HG03558 (cell line): ENCODE data around the gene KLHL29.

Experiments
- ATAC-seq: cut with Tn5 transposase; IDR thresholded peaks from one replicate; pipeline ENCODE4 v1.9.1; 2021; ENCODE audit warnings: moderate number of reproducible peaks; ENCODE audit not compliant: unreplicated experiment; ENCODE audit errors: extremely low read depth

Gene KLHL29

DNA sequence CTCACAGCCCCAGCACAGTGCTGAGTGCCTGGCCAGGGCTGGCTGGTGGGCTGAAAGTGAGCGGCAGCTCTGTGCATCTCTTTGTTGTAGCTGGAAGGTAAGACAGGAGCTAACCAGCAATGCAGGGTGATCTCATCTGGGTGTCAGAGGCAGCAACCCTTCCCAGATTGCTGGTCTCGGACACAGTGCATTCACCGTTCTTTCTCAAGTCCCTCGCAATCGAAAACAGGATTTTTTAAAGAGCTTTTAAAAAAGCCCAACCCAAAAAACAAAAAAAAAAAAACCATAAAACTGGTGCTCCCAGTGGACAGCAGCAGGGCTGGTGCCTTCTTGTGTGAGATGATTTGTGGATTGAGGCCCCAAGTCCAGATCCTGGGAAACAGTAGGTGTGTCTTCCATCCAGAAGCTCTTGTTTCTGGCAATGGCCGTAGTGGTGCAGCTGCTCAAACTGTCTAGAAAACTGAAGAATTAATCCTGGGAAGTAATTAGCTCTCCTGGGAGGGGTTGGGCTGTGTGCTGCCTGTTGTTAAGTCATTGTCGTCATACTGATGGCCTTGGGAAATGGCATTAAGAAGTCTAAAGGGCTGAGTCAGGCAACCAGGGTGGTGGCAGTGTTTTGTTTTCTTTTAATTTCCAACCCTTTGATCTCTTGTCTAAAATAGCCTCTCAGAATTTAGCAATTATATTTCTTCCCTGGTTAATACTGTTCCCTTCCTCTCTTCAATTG is 156.7 kb downstream of the KLHL29 start:
- ATAC-seq = no peak

DNA sequence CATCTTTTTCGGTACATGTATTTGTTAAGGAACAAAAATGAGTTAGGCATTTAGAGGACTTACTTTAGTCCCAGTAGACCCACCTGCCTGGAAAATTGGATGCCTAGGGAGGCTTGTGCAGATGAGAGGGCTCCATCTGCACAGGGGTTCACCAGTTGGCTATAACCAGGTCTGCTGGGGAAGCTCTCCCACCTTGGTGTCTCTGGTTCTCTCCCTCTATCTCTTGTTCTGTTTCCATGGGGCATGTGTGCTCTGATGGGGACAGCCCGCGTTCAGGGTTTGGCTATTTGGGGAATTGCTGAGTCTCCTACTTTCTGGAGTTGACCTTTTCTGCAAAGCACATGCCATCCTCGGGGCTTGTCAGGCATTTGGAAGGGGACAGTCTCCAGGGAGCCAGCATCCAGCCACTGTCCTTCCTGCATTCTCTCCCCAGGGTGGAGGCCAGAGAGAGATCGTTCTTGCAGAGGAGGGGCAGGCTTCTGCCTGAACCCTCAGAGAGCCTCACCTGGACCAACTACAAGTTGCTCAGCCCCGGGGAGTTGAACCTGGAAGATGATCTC is 157.3 kb downstream of the KLHL29 start:
- no peak for ATAC-seq

DNA sequence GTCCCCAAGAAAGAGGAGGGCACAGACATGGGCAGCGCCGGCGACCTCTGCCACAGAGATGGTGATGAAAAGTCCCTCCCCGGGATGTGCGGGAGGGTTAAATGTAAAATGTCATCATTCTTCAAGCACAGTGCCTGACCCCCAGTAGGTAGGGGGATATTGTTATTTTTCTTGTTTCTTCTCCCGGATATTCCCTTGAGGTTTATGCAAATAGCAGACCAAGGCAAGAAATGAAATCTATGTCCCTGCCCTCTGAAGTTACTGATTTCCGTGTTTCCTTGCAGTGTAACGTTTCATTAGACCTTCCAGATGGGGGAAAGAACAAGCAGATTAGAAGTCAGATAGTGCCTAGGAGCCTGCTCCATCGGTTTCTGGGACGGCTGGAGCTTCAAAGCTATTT is 158.3 kb downstream of the KLHL29 start:
- ATAC-seq = no peak

DNA sequence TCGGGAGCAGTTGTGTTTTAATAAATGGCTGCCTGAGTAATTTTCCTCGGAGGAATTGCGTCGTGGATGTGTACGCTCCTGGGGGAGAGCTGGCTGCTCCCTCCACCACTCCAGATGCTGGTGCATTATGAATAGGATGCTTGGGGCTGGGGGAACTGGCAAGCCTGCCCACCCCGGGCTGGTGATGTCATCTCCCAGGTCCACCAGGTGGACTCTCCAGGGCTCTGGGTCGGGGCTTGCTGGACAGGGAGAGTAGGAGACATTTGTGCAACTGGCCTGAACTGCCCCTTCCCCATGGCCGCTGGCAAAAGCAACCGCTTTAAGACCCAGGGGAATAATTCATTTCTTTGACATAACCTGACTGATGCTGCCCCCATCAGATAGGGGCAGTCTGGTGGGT is 158.7 kb downstream of the KLHL29 start:
- ATAC-seq = no peak

DNA sequence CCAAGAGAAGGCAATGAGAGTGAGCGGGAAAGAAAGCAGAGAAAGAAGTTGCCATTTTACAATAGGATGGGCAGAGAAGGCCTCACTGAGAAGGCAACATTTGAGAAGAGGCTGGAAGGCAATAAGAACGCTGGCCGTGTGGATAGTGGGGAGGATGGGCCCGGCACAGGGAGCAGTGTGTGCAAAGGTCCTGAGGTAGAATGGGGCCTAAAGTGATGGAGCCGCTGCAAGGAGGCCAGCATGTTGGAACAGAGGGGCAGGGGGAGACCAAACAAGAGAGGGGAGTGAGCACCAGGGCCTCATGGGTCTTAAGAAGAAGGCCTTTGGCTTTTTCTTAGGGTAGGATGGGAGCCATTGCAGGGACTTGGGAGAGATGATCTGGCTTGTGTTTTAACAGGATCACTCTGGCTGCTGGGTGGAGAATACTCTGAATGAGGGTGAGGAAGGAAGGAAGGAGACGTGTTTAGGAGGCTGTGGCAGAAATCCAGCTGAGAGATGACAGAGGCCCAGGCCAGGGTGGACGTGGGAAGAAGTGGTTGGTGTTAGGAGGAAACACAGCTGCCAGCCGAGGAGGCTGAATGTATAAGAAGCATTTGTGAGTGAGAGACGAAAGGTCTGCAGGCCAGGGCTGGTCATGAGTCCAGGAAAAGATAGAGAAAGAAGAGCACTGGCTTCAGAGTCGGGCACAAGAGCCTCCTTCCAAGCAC is 159.8 kb downstream of the KLHL29 start:
- ATAC-seq = no peak

DNA sequence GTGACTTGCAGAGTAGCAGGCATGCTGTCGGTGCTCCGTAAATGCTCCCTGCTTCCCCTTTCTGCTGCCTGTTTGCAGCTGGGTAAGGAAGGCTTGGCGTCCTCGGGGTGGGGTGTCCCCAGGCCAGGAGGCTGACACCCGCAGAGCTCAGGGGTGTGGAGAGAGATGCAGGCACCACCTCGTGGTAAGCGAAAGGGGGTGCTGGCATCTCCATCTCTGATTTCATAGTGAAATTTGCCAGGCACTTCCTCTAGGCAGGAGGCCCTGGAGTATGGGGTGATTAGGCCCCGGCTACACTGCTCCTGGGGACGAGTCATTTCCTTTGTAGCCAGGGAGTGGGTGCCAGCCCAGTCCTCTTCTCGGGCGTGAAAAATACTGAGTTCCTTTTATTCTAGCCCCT is 160.4 kb downstream of the KLHL29 start:
- no peak for ATAC-seq

DNA sequence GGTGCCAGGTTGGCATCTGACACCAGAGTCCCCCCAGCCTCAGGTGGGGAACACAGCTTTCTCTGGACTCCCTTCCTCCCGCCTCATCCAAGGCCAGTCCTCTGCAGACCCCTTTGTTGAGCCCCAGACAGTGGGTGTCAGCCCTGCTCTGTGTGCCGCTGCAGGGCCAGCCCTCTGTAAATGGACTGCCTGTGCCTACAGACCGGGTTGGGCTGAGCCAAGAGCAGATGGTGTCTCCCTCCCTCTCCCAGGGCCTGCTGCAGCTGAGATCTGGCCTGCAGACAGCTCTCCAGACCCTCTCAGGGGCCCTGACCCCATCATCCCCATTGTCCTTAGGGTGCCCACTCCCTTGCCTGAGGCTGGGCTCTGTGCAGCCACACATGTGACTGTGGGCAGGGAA is 160.8 kb downstream of the KLHL29 start:
- no peak for ATAC-seq

DNA sequence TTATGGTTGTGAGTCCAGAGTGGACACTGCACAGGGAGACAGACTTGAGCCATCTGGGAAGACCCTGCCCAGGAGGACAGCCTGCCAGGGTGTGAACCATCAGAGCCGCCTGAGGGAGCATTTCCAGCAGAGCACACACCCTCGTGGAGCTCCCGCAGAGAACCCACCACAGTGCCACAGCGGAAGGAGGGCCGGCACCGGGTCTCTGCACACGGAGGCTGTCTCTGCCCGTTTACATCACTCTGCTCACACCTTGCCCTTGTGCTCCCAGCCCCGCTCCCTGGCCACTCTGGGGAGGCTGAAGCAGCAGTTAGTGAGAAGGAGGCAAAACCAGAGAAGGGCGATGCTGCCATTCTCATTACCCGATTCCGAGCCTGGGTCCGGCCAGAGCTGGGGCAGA is 161.9 kb downstream of the KLHL29 start:
- ATAC-seq = no peak

DNA sequence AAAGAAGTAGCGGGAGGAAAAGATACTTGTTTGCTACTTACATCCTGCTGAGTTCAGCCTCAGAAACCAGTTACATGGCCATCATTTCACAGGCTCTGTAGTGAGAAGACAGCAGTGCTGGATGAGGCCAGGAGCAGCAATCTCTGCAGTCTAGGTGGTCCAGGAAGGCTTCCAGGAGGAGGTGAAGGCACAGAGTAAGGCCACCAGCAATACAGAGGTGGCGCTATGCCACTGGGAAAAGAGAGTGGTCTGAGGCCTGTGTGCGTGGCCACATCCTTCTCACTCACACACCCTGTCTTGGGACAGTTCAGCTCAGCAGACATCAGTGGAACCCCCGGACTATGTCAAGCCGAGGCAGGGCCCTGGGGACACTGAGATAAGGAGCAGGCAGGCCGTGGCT is 162.7 kb downstream of the KLHL29 start:
- ATAC-seq = no peak

DNA sequence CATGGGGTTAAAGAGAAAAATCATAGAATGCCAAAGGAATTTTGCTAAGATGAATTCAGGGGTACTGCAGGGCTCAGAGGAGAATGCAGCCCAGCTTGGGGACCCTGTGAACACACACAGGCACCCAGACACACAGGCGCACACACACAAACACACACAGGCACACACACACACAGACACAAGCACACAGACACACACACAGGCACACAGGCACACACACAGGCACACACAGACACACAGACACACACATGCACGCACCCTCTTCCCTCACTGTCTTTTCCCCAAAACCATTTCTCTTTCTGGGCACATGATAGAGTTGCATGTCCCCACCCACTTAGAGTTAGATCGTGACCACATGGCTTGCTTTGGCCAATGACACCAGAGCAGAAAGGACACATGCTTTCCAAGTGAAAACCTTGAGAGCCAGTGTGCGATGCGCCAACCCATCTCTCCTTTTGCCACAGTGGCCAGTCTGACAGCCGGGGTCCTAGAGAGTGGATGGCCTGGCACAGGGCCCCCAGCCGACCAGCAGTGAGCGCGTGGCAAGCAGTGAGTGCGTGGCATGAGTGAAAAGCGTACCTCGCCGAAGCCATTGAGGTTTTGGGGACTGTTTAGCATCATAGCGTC is 163.3 kb downstream of the KLHL29 start:
- no peak for ATAC-seq

DNA sequence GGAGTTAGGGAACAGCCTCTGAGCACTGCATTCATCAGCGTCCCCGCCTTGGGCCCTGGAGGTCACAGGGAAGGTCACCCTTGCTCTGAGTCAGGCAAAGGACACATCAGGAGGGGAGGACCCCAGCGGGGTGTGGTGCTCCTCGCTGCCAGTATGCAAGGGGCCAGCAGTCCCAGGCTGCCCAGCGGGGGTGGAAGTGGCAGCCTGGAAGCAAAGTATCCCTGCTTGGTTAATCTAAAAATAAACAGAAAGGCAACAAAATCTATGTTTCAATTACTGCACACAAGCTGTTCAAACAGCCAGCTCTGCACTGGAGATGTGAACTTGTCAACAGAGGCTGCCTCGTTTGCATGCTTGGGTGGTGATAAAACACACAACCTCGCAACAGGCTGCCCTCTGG is 164.1 kb downstream of the KLHL29 start:
- ATAC-seq = no peak

DNA sequence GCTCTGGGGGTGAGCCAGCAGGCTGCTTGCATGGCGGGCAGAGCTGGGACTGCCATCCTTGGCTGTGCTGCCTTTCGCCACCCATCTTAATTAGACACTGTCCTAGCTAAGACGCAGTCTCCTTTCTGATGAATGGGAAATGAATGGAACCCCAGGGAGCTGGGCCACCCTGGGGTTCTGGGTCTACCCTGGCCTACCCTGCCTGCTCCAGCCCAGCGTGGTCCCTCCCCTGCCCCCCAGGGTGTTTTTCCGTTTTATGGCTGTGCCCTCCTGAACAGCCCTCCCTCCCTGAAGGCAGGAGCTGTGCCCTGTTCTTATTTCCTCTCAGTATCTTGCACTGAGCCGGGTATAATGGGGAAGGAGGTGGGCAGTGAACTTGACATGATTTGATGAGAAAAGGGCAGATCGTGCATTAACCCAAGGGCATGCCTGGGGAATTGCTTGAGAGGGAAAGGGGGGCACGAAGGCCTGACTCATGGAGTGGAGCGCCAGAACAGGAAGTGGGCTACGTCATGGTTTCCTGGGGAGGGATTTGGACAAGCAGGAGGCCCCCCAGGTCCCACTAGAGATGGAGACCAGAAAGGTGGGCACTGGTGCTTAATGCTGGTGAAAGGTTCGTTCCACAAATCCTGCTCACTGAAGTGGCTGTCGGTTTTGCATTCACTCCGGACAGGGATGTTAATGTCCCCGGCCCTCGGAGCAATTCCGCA is 165.0 kb downstream of the KLHL29 start:
- no peak for ATAC-seq

DNA sequence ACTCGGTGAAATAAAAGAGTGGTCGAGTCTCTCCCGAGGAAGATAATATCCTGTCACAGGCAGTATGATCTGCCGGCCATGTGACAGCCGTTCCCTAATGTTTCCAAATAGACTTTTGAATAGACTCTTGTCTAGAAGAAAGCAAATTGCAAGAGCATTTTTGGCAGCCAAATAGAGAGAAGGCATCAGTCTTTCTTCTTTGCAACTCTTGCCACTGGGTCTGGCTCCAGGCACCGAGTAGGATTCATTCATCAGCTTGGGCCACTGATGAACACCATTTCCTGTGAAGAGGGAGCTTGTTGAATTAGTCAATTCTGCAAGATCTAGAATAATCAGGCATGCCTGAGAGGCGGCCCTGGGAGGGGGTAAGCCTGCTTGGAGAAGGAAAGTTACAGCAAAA is 165.6 kb downstream of the KLHL29 start:
- ATAC-seq = no peak

DNA sequence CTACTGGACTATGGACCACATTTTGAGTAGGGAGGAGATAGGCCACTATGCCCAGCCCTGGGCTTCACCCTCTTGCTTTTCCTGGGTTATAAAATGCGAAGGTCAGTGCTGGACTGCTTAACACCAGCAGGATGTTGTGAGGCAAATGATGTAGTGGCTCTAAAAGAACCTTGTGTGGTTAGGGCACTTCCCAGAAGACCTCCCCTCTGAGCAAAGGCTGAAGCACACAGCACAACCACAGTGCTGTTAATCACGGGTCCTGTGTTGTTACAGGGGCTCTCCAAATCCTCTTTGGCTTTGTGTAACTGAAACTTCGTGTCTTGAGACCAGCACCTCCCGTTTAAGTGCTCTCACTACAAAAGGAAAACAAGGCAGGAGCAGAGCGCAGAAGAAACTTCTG is 166.9 kb downstream of the KLHL29 start:
- ATAC-seq = no peak

DNA sequence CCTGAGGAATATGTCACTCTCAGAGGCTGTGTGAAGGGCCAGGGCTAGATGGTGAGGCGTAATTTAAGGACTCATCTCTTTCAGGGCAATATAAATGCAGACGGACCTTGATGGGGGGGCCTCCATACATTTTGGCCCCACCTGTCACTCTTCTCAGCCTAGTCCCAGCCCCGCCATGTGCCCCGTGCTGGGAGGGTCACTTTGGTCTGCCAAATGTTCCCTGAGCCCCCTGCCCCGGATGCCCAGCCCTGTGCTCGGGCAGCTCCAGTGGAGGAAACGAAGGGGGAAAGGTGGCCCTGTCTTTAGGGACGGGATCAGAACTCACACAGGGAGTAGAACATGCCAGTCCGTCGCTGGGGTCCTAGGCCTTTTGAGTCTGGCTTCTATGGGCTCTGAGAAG is 168.6 kb downstream of the KLHL29 start:
- no peak for ATAC-seq

DNA sequence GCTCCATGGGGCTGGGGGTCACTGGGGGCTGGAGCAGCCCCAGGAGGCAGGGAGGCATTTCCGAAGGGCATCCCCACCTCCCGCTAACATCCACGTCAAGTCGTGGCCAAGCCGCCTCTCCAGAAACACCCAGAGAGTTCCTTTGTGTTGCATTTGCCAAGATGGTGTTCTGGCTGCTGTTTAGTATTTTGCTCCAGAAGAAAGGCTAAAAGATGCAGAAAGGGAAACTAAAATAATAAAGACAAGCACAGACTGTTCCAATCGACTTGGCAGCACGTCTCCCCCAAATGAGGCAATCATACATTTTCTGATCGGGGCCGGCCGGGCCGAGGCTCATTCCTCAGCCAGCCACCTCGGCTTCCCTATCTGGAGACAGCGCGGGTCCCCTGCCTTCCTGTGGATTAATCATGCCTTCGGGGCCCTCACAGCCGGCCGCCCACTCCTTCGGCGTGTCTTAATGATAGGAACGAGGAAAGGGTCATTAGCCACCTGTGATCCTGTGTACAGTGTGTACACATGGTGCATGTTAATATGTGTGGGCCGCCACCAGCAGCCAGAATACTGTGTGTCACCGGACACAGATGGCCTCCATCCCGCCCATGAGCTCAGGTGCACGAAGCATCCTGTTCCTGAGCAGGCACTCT is 169.2 kb downstream of the KLHL29 start:
- no peak for ATAC-seq

DNA sequence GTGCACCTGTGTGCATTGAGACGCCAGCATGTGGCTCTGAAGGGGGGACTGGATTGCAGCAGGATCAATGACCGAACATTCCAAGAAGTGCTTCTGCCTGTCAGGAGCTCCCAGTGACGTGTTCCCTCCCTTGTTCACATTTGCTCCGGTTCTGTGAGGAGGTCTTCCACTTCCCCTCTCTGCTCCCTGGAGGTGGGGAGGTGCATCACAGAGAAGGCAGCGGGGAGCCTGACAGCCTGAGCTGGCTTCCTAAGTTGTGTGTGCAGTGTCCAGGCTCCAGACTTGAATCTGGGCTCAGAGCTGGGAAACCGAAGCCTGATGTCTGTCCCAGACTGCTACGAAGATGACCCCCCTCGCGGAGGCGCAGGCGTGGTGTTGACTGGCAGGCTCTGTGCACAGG is 171.0 kb downstream of the KLHL29 start:
- no peak for ATAC-seq

DNA sequence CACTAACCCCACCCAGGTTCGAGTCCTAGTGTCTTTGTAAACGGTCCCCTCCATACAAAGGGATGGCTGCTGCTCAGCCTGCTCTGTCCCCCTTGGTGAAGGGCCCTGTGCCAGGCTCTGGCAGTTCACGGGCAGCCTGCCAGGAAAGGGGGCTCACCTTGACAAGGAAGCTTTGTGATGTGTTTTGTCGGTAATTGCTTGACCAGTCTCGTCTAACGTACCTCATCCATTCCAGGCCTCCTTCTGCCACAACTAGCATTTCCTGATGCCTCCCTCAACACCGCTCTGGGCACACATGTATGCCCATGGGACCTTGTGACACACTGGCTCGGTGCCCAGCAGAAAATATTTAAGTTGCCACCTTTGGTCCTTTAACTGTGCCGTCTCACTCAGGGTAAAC is 171.9 kb downstream of the KLHL29 start:
- ATAC-seq = no peak

DNA sequence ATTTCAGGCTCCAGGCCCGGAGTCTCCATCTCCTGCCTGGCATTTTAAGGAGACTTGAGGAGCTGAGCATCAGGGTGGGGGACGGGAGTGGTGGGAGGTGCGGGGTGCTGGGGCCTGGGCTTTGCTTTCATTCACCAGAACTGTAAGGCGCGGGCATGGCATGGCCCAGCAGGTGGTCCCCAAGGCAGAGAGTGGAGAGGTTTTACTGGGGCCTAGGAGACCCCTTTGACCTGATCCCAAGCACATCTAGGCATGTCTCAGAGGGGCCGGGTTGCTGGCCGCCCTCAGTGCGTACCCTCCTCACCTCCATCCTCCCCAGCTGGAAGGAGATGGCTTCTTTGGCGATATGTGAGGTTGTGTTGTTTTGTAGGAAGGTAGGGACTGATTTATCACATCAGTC is 172.5 kb downstream of the KLHL29 start:
- no peak for ATAC-seq

DNA sequence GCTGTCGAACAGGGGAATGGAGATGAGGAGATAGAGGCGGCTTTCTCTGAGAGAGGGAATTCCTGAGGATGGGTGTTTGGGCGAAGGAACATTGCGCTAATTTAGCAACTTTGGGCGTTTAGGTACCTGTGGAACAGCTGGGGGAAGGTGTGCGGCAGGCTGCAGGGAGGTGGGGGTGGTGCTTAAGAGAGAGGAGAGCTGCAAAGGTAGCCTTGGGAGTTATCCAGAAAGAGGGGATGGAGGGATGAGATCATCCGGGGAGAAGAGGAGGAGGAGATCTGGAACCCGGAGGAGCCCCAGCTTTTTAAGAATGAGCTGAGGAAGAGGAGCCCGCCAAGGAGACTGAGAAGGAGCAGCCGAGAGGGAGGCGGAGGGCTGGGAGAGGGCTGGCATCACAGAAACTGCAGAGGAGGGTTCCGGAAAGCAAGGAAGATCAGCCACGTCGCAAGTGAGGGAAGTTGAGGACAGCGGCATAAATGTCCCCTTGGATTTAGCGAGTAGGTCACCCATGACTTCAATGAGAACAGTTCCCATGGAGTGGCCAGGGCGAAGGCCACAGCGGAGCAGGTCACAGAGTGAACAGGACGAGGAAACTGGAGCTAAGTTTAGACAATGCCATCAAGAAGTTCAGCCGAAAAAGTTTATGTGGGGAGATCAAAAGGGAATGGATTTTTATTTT is 174.7 kb downstream of the KLHL29 start:
- ATAC-seq = no peak
